Colonic mucosa (tissue), 4 donors: ENCODE measurements around the gene DPY19L3. TPM values are rescaled to one million over a fixed set of nuclear protein-coding genes. Genes with fewer than 3 reads are reported as not detected.

ENCODE experiments used
- DNase-seq: peaks from one replicate; pipeline ENCODE4 v3.0.0-alpha.2; 2020
- H3K27ac ChIP-seq: fragments of 200-600 bp; one replicate; pipeline ENCODE4 v1.8.0; 2021
- H3K27me3 ChIP-seq: fragments of 200-600 bp; one replicate; pipeline ENCODE4 v1.8.0; 2021
- H3K36me3 ChIP-seq: fragments of 200-600 bp; one replicate; pipeline ENCODE4 v1.8.0; 2021
- H3K4me1 ChIP-seq: fragments of 200-600 bp; one replicate; pipeline ENCODE4 v1.8.0; 2021; ENCODE audit warnings: mild to moderate bottlenecking
- H3K4me3 ChIP-seq: fragments of 200-600 bp; one replicate; pipeline ENCODE4 v1.8.0; 2021
- H3K9ac ChIP-seq, 2 donors: one replicate each; pipeline ENCODE4 v1.7.0; 2013; ENCODE audit warnings: control low read depth in 2 of 2, low read depth in 2 of 2, low read length in 2 of 2
- H3K9me3 ChIP-seq: fragments of 200-600 bp; one replicate; pipeline ENCODE4 v1.8.0; 2021
- intact Hi-C: fragments of 100-400 bp; cut with DNase I; formaldehyde crosslinking; loops from one replicate; pipeline ENCODE4 v1.14.1; 2022
- total RNA-seq, 2 donors: library from RNA; stranded (reverse); fragmentation: NEBNext Ultra II Directional in 1 of 2; extraction: Animal tissue kit (Norgen Biotek cat#: 25700) in 1 of 2; gene quantifications; one replicate each; pipeline ENCODE4 v1.2.1, GENCODE V29; 2021
- TF ChIP-seq, protein P1 (sequence below): fragments of 200-600 bp; IDR thresholded peaks from one replicate; pipeline ENCODE4 v1.8.0; 2022; ENCODE audit warnings: antibody characterized with exemption, mild to moderate bottlenecking
- donor health status: healthy.
- donor health status: DM: no; HTN: no; CAD: no.
- donor health status: DM: no; HTN: no; CAD: no.

The DPY19L3 gene
- total RNA-seq, 2 donors from 2014 or later, result 12.1 to 13.6 TPM

GRCh38 chr19:32471095-32471494 lies 65.5 kb downstream of the DPY19L3 start:
- intact Hi-C loops, result no loop called here
- TF ChIP-seq, protein P1, sequence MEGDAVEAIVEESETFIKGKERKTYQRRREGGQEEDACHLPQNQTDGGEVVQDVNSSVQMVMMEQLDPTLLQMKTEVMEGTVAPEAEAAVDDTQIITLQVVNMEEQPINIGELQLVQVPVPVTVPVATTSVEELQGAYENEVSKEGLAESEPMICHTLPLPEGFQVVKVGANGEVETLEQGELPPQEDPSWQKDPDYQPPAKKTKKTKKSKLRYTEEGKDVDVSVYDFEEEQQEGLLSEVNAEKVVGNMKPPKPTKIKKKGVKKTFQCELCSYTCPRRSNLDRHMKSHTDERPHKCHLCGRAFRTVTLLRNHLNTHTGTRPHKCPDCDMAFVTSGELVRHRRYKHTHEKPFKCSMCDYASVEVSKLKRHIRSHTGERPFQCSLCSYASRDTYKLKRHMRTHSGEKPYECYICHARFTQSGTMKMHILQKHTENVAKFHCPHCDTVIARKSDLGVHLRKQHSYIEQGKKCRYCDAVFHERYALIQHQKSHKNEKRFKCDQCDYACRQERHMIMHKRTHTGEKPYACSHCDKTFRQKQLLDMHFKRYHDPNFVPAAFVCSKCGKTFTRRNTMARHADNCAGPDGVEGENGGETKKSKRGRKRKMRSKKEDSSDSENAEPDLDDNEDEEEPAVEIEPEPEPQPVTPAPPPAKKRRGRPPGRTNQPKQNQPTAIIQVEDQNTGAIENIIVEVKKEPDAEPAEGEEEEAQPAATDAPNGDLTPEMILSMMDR, result no peak
- Histone ChIP-seq H3K27me3 (no peaks in the 10 kb centered on the region), H3K27ac (no peak overlapping the region), H3K36me3 (no peaks in the 10 kb centered on the region), H3K4me1 (no peaks in the 10 kb centered on the region), H3K4me3 (no peak overlapping the region), H3K9ac (no peak overlapping the region), H3K9me3 (no peaks in the 10 kb centered on the region)
- no peak for DNase-seq

GRCh38 chr19:32471811-32472210 lies 66.2 kb downstream of the DPY19L3 start:
- intact Hi-C loops, result no loop called here
- Histone ChIP-seq H3K27me3 (no peaks in the 10 kb centered on the region), H3K4me1 (no peaks in the 10 kb centered on the region), H3K4me3 (no peak overlapping the region), H3K27ac (no peak overlapping the region), H3K9ac (no peak overlapping the region), H3K9me3 (no peaks in the 10 kb centered on the region), H3K36me3 (no peaks in the 10 kb centered on the region)
- DNase-seq, result no peak
- TF ChIP-seq, protein P1, result no peak

DNA sequence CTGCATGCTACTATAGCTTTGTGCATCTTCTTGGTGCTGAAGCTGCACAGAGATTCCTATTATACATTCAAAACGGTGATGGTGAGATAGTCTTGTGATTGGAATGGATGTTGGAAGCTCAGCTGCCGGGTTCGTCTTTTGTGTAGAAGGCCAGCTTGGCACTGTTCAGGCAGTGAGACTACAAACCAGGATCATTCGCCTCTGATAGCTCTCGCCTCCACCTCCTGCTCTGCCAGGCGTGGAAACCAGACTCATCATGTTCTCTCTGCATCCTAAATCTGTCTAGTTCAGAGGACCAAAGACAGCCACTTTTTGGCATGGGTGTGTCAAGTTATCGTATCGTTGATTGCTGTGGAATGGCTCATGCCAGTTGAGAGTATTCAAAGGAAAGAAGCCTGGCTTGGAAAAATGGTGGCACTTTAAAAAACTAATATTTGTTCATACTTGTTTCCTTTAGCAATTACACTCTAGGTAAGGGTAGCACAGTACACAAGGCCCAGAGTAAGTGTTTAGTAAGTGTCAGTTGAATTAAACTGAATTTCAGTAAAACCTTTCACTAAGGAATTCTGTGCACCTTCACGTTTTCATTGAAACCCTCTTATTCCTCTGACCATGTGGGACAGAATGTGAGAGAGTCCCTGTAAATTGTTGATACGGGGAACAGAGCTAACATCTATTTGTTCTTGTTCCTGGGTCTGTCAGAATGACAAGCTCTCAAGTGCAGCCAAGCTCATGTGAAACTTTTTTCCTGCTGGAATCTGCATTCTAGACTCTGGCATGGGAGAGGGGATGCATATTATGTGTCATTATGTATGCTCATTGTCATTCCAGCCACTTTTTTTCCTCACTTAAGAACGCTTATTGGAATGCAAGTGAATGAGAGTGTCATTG lies 69.8 kb downstream of the DPY19L3 start:
- no peaks in the 10 kb centered on the region for H3K4me1 ChIP-seq
- DNase-seq, result no peak
- H3K9ac ChIP-seq, result no peak overlapping the region
- no peaks in the 10 kb centered on the region for H3K36me3 ChIP-seq
- intact Hi-C loops, result no loop called here
- TF ChIP-seq, protein P1, result no peak
- no peaks in the 10 kb centered on the region for H3K9me3 ChIP-seq
- H3K4me3 ChIP-seq, result no peak overlapping the region
- no peak overlapping the region for H3K27ac ChIP-seq
- H3K27me3 ChIP-seq, result no peaks in the 10 kb centered on the region

- H3K9ac ChIP-seq, result no peak overlapping the region
- no peaks in the 10 kb centered on the region for H3K36me3 ChIP-seq
Observed at GRCh38 chr19:32476032-32476350, 70.4 kb downstream of the DPY19L3 start.

DNA sequence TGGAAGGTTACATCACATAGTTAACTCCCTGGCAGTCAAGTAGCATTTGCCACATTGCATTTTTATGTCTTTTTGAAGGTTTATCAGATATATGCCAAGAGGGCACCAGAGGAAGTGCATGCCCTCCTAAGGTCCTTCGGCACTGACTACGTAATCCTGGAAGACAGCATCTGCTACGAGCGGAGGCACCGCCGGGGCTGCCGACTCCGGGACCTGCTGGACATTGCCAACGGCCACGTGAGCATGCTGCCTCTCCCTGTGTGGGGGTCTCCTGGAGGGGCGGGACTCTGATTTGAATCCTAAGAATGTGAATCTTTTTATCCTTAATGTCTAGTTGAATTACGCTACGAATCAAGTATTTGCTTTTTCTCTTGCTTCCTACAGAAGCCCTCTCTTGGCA lies 74.8 kb downstream of the DPY19L3 start:
- H3K36me3 ChIP-seq, result no peaks in the 10 kb centered on the region
- H3K4me3 ChIP-seq, result no peak overlapping the region
- TF ChIP-seq, protein P1, result no peak
- intact Hi-C loops, result no loop called here
- no peaks in the 10 kb centered on the region for H3K9me3 ChIP-seq
- no peak for DNase-seq
- H3K27ac ChIP-seq, result no peak overlapping the region
- no peak overlapping the region for H3K9ac ChIP-seq
- no peaks in the 10 kb centered on the region for H3K27me3 ChIP-seq
- H3K4me1 ChIP-seq, result no peaks in the 10 kb centered on the region

More at GRCh38 chr19:32476032-32476350, 70.4 kb downstream of the DPY19L3 start:
- TF ChIP-seq, protein P1, result no peak
- intact Hi-C loops, result no loop called here
- no peak overlapping the region for H3K4me3 ChIP-seq
- no peaks in the 10 kb centered on the region for H3K9me3 ChIP-seq
- H3K4me1 ChIP-seq, result no peaks in the 10 kb centered on the region
- no peak overlapping the region for H3K27ac ChIP-seq
- no peaks in the 10 kb centered on the region for H3K27me3 ChIP-seq
- DNase-seq, result no peak
